ENCODE results near the gene RNF212.
"Not testable (repeated sequence)": the region's sequence is repeated elsewhere in the genome, so short reads cannot be mapped to it uniquely, and the experiment has no call there.

RNF212 gene, protein sequence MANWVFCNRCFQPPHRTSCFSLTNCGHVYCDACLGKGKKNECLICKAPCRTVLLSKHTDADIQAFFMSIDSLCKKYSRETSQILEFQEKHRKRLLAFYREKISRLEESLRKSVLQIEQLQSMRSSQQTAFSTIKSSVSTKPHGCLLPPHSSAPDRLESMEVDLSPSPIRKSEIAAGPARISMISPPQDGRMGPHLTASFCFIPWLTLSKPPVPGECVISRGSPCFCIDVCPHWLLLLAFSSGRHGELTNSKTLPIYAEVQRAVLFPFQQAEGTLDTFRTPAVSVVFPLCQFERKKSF

GRCh38 chr4:1113311-1114009 is at the start of gene RNF212:
TSS of gene RNF212 (minus strand) at chr4:1113564. CDS start at chr4:1113464, 100 bp downstream.
- DNase-seq: no peak

- DNase-seq: no peak
Measured at GRCh38 chr4:1160351-1160750, 47.0 kb upstream of the RNF212 start.

GRCh38 chr4:1156069-1156468 is 42.7 kb upstream of the RNF212 start:
- DNase-seq: no peak

- DNase-seq: no peak
Measured at GRCh38 chr4:1155314-1155713, 42.0 kb upstream of the RNF212 start.

GRCh38 chr4:1154523-1155182 is 41.3 kb upstream of the RNF212 start:
- DNase-seq: no peak

DNA sequence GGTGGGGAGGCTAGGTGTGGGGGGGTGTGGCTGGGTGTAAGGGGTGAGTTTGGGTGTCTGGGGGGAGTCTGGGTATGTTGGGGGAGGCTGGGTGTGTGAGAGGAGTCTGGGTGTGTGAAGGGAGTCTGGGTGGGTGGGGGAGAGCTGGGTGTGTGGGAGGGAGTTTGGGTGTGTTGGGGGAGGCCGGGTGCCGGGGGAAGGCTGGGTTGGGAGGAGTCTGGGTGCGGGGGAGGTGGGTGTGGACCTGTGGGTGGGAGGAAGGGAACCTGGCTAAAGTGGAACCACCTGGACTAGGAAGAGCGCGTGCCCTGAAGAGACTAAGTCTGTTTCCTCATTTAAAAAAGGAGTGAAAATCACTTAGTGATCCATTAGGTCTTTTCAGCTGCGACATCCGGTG is 40.8 kb upstream of the RNF212 start:
- DNase-seq: no peak

DNA sequence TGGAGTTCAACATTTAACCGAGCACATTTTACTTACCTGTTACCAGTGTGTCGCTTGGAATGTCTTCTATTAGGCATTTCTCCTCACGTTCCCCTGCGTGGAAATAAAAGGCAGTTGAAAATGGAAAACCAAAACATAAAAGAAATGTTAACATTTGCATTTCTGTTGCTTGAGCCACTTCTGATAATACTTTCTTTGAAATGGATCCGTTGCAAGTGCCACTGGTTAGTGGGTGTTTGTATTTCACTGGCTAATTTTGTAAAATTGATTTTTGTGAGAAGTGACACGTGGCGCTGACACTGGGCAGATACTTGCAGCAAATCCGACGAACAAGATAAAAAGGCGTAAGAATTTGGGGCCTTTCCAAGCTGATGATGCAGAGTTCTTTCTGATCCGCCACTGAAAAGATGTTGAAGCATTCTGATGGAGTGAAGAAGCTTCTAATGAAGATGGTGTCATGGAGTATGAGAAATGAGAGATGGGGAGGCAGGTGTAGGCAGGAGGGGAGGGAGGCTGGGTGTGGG is 40.3 kb upstream of the RNF212 start:
- no peak for DNase-seq

- no peak for DNase-seq
Measured at GRCh38 chr4:1152290-1152689, 38.9 kb upstream of the RNF212 start.

GRCh38 chr4:1151541-1151940 is 38.2 kb upstream of the RNF212 start:
- DNase-seq: no peak

DNA sequence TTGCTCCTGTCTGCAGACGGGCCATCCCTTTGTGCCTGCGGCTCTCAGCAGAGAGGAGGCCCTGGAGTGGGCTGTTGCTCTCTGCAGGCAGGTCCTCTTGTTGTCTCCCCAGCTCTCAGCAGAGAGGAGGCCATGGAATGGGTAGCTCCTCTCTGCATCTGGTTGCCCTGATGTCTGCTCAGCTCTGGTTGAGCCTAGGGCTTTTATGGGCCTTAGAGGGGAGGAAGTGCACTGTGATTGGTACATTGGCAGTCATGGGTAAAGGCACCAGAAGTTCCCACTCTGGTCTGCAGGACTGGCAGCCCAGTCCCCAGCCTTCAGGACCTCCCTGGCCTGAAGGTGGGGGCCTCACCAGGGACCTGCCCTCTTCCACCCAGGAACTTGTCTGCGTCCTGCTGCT is 37.5 kb upstream of the RNF212 start:
- DNase-seq: no peak

- DNase-seq: no peak
Measured at GRCh38 chr4:1139860-1140259, 26.5 kb upstream of the RNF212 start.

DNA sequence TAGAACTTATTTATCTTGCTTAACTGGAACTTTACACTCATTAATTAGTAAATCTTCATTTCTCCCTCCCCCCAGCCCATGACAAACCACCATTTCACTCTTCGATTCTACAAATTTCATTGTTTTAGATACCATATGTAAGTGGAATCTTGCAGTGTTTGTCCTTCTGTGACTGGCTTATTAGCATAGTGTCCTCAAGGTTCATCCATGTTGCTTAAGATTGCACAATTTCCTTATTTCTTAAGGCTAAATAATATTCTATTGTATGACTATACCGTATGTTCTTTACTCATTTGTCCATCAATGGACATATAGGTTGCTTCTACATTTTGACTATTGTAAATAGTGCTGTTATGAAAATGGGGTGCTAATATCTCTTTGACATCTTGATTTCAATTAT is 24.5 kb upstream of the RNF212 start:
- DNase-seq: no peak

- no peak for DNase-seq
Measured at GRCh38 chr4:1137063-1137776, 23.9 kb upstream of the RNF212 start.

GRCh38 chr4:1136048-1136447 is 22.7 kb upstream of the RNF212 start:
- DNase-seq: no peak

GRCh38 chr4:1133033-1133432 is 19.7 kb upstream of the RNF212 start:
- no peak for DNase-seq

- DNase-seq: peak; percentile 29
Measured at GRCh38 chr4:1130316-1131186, 17.2 kb upstream of the RNF212 start.

GRCh38 chr4:1126506-1126905 is 13.1 kb upstream of the RNF212 start:
- no peak for DNase-seq

DNA sequence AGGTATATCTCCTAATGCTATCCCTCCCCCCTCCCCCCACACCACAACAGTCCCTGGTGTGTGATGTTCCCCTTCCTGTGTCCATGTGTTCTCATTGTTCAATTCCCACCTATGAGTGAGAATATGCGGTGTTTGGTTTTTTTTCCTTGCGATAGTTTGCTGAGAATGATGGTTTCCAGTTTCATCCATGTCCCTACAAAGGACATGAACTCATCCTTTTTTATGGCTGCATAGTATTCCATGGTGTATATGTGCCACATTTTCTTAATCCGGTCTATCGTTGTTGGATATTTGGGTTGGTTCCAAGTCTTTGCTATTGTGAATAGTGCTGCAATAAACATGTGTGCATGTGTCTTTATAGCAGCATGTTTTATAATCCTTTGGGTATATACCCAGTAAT is 12.1 kb upstream of the RNF212 start:
- not testable (repeated sequence) for DNase-seq

- DNase-seq: no peak
Measured at GRCh38 chr4:1124818-1125217, 11.5 kb upstream of the RNF212 start.

- DNase-seq: no peak
Measured at GRCh38 chr4:1122505-1122904, 9.1 kb upstream of the RNF212 start.

- no peak for DNase-seq
Measured at GRCh38 chr4:1116838-1117237, 3.5 kb upstream of the RNF212 start.
